K562 (cell line): ENCODE measurements around the gene SPINT2. TPM values are rescaled to one million over a fixed set of nuclear protein-coding genes. Genes with fewer than 3 reads are reported as not detected.

Experiments
- ARID2 ChIP-seq: fragments of 450-650 bp; IDR thresholded peaks from 2 replicates; pipeline ENCODE4 v1.6.1; 2017; ENCODE audit warnings: antibody characterized with exemption, mild to moderate bottlenecking
- BCOR ChIP-seq: fragments of 450-650 bp; IDR thresholded peaks from 2 replicates; pipeline ENCODE4 v1.6.1; 2016
- EWSR1 ChIP-seq: fragments of 450-650 bp; IDR thresholded peaks from 2 replicates; pipeline ENCODE4 v1.6.1; 2018; ENCODE audit warnings: borderline replicate concordance, mild to moderate bottlenecking, low read depth, moderate library complexity; ENCODE audit not compliant: partially characterized antibody
- GATA2 ChIP-seq: sonication (generic); formaldehyde crosslinking; IDR thresholded peaks from 2 replicates; pipeline ENCODE4 v1.4.0; 2020; ENCODE audit warnings: mild to moderate bottlenecking, missing genetic modification reagents
- JUND ChIP-seq, 2 experiments: IDR thresholded peaks; 2 replicates in 1 of 2; 3 replicates in 1 of 2; pipeline ENCODE4 v1.6.1; 2011; ENCODE audit warnings: borderline replicate concordance in 2 of 2, low read depth in 2 of 2, low read length in 2 of 2, improper control_type of control experiment in 1 of 2, missing biosample characterization in 1 of 2, missing genetic modification characterization in 1 of 2, missing genetic modification reagents in 1 of 2
- KLF16 ChIP-seq: IDR thresholded peaks from 2 replicates; pipeline ENCODE4 v1.6.1; 2016; ENCODE audit warnings: antibody characterized with exemption
- NCOA1 ChIP-seq: fragments of 450-650 bp; IDR thresholded peaks from 2 replicates; pipeline ENCODE4 v1.6.1; 2016; ENCODE audit warnings: low read depth
- NCOA4 ChIP-seq: fragments of 450-650 bp; IDR thresholded peaks from 2 replicates; pipeline ENCODE4 v1.6.1; 2018; ENCODE audit warnings: mild to moderate bottlenecking; ENCODE audit not compliant: partially characterized antibody
- POLR3A ChIP-seq: IDR thresholded peaks from 2 replicates; pipeline ENCODE4 v1.6.1; 2011; ENCODE audit warnings: borderline replicate concordance, mild to moderate bottlenecking, moderate library complexity; ENCODE audit not compliant: insufficient read length, insufficient read depth; ENCODE audit errors: extremely low read depth
- PPARD ChIP-seq: fragments of 250-450 bp; sonication (Bioruptor Pico); IDR thresholded peaks from 2 replicates; pipeline ENCODE4 v1.8.0; 2022; ENCODE audit warnings: inconsistent platforms, mild to moderate bottlenecking, moderate library complexity
- SMARCA5 ChIP-seq: fragments of 450-650 bp; IDR thresholded peaks from 2 replicates; pipeline ENCODE4 v1.6.1; 2016
- TCF3 ChIP-seq: sonication (generic); formaldehyde crosslinking; IDR thresholded peaks from 2 replicates; pipeline ENCODE4 v1.4.0; 2020; ENCODE audit warnings: mild to moderate bottlenecking, missing genetic modification reagents
- TCFL5 ChIP-seq: fragments of 250-450 bp; sonication (Bioruptor Pico); conservative IDR thresholded peaks from 2 replicates; pipeline ENCODE4 v1.6.1; 2021; ENCODE audit warnings: mild to moderate bottlenecking, moderate library complexity, matching md5 sums
- ZFP30 ChIP-seq: fragments of 250-450 bp; sonication (Bioruptor Pico); IDR thresholded peaks from 2 replicates; pipeline ENCODE4 v1.8.0; 2022; ENCODE audit warnings: moderate library complexity, mild to moderate bottlenecking, inconsistent platforms, borderline replicate concordance
- ZNF3 ChIP-seq: fragments of 250-450 bp; sonication (Bioruptor Pico); IDR thresholded peaks from 2 replicates; pipeline ENCODE4 v1.5.0; 2021; ENCODE audit warnings: mild to moderate bottlenecking, moderate library complexity
- polyA plus RNA-seq, 8 experiments: library from polyadenylated mRNA; depleted of rRNA in 4 of 8; stranded (reverse) in 5 of 8; unstranded in 3 of 8; fragments of >200 nt; fragmentation: Nextera tagmentation in 2 of 8; fragmentation: Illumina TruSeq in 1 of 8; extraction: Ambion mirVana in 2 of 8; extraction: Trizol in 1 of 8; gene quantifications; 2 replicates each; pipeline versions ENCODE4 v1.2.1 to v1.2.3, GENCODE V29; 2011 to 2014; ENCODE audit warnings: inconsistent platforms in 1 of 8, missing spikeins in 1 of 8
- total RNA-seq, 7 experiments: library from RNA; depleted of rRNA in 6 of 7; stranded (reverse); fragments of >200 nt in 6 of 7; fragmentation: Illumina TruSeq in 2 of 7; extraction: Trizol in 2 of 7; gene quantifications; 2 replicates each; pipeline versions ENCODE4 v1.2.1 to v1.2.3, GENCODE V29; 2011 to 2021; ENCODE audit warnings: low replicate concordance in 1 of 7
- TF ChIP-seq, protein P1 (sequence below): fragments of 450-650 bp; IDR thresholded peaks from 2 replicates; pipeline ENCODE4 v1.6.1; 2018; ENCODE audit not compliant: partially characterized antibody
- TF ChIP-seq, protein P2 (sequence below): fragments of 450-650 bp; IDR thresholded peaks from 2 replicates; pipeline ENCODE4 v1.6.1; 2014; ENCODE audit warnings: low read depth, mild to moderate bottlenecking, moderate library complexity, borderline replicate concordance
- TF ChIP-seq, protein P3 (sequence below): fragments of 250-450 bp; sonication (Bioruptor Pico); IDR thresholded peaks from 2 replicates; pipeline ENCODE4 v1.5.0; 2021; ENCODE audit warnings: mild to moderate bottlenecking, moderate library complexity

Gene SPINT2
- total and polyA plus RNA-seq, 9 of the 15 experiments (the other 6 are each of a cell fraction or from before 2014, with no cell fraction given), result 0.65 to 4.5 (median 3.4) TPM

DNA sequence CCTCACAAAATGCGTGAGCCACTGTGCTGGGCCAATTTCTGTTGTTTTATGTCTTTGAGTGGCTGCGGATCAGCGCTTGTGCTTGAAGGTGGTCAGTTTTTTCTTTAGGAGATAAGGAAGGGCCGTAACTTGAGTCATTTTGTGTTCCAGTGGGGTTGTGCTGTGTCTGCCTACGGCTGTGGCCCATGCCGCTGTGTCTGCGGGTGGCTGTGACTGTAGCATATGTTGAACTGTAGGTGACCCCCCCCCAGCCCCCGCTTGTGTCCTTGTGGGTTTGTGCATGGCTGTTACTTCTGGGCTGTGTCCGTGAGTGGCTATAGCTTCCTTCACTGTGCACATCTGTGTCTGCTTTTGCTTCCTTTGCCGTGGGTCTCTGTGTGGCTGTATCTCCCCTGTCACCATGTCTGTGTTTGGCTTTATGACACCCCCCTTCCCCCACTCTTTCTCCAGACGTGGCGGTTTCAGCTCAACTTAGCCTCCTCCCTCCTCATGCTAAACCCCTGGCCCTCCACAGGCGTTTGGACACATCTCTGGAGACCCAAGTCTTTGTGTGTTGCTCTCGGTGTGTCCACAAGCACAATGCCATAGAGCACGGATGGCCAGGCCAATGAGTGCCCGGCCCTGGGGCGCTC lies 8.9 kb upstream of the SPINT2 start (continued):
- TF ChIP-seq, protein P1, sequence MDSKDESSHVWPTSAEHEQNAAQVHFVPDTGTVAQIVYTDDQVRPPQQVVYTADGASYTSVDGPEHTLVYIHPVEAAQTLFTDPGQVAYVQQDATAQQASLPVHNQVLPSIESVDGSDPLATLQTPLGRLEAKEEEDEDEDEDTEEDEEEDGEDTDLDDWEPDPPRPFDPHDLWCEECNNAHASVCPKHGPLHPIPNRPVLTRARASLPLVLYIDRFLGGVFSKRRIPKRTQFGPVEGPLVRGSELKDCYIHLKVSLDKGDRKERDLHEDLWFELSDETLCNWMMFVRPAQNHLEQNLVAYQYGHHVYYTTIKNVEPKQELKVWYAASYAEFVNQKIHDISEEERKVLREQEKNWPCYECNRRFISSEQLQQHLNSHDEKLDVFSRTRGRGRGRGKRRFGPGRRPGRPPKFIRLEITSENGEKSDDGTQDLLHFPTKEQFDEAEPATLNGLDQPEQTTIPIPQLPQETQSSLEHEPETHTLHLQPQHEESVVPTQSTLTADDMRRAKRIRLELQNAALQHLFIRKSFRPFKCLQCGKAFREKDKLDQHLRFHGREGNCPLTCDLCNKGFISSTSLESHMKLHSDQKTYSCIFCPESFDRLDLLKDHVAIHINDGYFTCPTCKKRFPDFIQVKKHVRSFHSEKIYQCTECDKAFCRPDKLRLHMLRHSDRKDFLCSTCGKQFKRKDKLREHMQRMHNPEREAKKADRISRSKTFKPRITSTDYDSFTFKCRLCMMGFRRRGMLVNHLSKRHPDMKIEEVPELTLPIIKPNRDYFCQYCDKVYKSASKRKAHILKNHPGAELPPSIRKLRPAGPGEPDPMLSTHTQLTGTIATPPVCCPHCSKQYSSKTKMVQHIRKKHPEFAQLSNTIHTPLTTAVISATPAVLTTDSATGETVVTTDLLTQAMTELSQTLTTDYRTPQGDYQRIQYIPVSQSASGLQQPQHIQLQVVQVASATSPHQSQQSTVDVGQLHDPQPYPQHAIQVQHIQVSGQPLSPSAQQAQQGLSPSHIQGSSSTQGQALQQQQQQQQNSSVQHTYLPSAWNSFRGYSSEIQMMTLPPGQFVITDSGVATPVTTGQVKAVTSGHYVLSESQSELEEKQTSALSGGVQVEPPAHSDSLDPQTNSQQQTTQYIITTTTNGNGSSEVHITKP, result no peak
- TF ChIP-seq TCFL5 (CRISPR knock-in tag) (no peak), KLF16 (no peak), ZNF3 (CRISPR knock-in tag) (no peak), NCOA4 (no peak), GATA2 (no peak; the same call in 1 of the 2 replicates), JUND (IDR thresholded peaks at IDR 0.05; ENCODE audit: borderline replicate concordance, low read depth, low read length) (no peak), JUND (tag; IDR thresholded peaks at IDR 0.05; ENCODE audit: borderline replicate concordance, low read depth, low read length) (no peak; the same call in 2 of the 3 replicates), POLR3A (no peak), ARID2 (no peak), TCF3 (CRISPR knock-in tag) (peak; percentile 22; the same call in 1 of the 2 replicates), PPARD (no peak), NCOA1 (no peak), EWSR1 (no peak), ZFP30 (CRISPR knock-in tag) (no peak), BCOR (peak; percentile 41; the same call in 1 of the 2 replicates), SMARCA5 (no peak)
- TF ChIP-seq, protein P2, sequence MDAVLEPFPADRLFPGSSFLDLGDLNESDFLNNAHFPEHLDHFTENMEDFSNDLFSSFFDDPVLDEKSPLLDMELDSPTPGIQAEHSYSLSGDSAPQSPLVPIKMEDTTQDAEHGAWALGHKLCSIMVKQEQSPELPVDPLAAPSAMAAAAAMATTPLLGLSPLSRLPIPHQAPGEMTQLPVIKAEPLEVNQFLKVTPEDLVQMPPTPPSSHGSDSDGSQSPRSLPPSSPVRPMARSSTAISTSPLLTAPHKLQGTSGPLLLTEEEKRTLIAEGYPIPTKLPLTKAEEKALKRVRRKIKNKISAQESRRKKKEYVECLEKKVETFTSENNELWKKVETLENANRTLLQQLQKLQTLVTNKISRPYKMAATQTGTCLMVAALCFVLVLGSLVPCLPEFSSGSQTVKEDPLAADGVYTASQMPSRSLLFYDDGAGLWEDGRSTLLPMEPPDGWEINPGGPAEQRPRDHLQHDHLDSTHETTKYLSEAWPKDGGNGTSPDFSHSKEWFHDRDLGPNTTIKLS, result peak; percentile 47; the same call in 1 of the 2 replicates
- TF ChIP-seq, protein P3, sequence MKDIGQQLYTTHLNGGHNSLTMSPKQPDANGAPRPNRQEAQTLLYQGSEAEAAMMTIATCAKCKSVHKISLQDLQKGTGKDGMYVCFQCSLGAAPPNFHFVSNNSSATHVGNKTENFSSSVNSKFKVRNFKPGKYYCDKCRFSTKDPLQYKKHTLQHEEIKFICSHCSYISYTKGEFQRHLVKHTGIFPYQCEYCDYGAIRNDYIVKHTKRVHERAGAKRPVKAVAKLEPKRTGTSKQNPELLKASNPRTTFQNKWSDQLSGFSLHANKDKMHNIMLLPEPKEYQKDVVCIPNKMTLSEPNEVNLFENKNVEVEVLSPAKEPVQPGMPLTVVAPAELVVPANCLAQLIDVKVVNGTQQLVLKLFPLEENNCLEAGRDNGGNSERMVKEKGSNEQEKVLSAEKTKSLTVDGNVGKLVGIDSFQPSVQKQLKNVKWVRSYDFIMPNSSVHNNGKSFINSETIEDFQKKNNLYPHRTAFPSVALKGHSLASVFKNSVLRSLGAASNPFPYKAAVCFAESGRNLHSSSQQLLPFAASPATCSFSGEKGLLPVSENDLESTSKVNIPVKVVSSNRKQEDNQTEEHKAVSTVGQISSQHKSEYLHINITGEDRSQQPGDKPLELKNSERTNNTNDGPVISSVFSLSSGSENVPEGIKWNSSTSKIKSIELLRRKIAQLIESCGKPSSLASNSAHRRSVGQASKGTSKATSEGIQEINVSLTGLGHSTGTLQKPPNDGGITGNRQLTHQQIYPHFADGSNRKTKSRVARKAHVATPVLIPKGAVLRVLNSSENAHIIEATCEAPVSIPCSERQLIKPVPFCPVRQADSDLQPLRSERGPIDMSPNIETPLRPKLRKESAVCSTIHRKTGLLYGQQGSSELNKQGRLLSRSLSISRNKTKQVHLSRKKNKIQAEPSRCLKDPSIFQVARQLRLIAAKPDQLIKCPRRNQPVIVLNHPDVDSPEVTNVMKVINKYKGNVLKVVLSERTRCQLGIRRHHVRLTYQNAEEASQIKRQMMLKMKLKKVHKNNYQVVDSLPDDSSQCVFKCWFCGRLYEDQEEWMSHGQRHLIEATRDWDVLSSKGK (CRISPR knock-in tag), result no peak
